Neural progenitor cell (in vitro differentiated cells): ENCODE measurements around the gene PINK1.

ENCODE experiments used
- CTCF ChIP-seq: fragments of 200-600 bp; sonication (generic); IDR thresholded peaks from 2 replicates; pipeline ENCODE4 v1.5.1; 2017; ENCODE audit warnings: antibody characterized with exemption, mild to moderate bottlenecking
- EZH2 ChIP-seq: fragments of 200-600 bp; sonication (generic); IDR thresholded peaks from 2 replicates; pipeline ENCODE4 v1.6.1; 2017; ENCODE audit warnings: antibody characterized with exemption, mild to moderate bottlenecking, moderate library complexity
- EZH2phosphoT487 ChIP-seq: fragments of 200-600 bp; sonication (generic); IDR thresholded peaks from 2 replicates; pipeline ENCODE4 v1.6.1; 2017; ENCODE audit warnings: antibody characterized with exemption

- TF ChIP-seq CTCF (no peak), EZH2 (no peak), EZH2phosphoT487 (no peak)
Observed at GRCh38 chr1:20634594-20635084, 1.4 kb downstream of the PINK1 start.
